VCaP (cell line): ENCODE results near the gene NDUFS8.

Experiments used
- H3K27ac ChIP-seq: fragments of 450-650 bp; 2 replicates; pipeline ENCODE4 v1.5.1; 2017
- TF ChIP-seq, protein P1 (sequence below): fragments of 450-650 bp; conservative IDR thresholded peaks from 2 replicates; pipeline ENCODE4 v1.5.1; 2017; ENCODE audit warnings: mild to moderate bottlenecking, moderate library complexity

The NDUFS8 gene

DNA sequence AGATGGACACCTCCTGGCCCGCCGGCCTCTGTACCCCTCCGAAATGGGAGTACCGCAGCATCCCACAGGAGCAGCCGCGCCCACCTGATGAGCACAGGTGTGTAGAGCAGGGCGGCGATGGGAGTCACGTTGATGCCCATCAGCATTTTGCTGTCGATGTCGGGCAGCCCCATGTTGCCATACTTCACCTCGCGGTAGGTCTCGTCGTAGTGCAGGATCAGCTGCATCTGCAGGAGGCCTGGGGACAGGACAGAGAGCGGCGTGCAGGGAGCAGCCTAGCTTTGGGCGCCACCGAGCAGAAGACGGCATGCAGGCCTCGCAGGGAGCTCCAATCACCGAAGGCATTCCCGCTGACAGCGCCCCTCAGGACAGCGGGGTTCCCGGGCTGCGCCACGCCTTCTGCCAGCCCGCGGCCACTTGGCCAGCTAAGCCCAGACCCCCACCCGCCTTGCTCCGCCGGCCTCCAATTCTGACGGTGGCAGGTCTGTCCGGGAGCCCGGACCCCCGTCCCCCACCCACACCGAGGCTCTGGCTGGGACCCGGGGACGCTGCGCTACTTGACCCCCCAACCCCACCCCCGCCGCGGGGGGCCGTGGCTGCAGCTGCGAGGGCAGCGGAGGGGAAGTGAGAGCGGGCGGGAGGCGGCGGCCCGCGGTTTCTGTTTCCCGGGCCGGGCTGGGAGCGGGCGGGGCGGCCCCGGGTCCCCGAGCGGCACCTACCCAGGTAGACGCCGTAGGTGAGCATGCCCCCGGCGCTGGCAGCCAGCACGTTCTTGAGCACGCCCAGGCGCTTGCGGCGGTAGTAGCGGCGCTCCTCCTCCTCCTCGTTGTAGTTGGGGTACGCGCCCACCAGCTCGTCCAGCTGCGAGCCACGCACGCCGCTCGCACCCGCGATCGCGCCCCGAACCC, 27.3 kb upstream of the NDUFS8 start:
- TF ChIP-seq, protein P1, sequence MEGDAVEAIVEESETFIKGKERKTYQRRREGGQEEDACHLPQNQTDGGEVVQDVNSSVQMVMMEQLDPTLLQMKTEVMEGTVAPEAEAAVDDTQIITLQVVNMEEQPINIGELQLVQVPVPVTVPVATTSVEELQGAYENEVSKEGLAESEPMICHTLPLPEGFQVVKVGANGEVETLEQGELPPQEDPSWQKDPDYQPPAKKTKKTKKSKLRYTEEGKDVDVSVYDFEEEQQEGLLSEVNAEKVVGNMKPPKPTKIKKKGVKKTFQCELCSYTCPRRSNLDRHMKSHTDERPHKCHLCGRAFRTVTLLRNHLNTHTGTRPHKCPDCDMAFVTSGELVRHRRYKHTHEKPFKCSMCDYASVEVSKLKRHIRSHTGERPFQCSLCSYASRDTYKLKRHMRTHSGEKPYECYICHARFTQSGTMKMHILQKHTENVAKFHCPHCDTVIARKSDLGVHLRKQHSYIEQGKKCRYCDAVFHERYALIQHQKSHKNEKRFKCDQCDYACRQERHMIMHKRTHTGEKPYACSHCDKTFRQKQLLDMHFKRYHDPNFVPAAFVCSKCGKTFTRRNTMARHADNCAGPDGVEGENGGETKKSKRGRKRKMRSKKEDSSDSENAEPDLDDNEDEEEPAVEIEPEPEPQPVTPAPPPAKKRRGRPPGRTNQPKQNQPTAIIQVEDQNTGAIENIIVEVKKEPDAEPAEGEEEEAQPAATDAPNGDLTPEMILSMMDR: no peak
- H3K27ac ChIP-seq: peak overlapping the region; percentile 82

DNA sequence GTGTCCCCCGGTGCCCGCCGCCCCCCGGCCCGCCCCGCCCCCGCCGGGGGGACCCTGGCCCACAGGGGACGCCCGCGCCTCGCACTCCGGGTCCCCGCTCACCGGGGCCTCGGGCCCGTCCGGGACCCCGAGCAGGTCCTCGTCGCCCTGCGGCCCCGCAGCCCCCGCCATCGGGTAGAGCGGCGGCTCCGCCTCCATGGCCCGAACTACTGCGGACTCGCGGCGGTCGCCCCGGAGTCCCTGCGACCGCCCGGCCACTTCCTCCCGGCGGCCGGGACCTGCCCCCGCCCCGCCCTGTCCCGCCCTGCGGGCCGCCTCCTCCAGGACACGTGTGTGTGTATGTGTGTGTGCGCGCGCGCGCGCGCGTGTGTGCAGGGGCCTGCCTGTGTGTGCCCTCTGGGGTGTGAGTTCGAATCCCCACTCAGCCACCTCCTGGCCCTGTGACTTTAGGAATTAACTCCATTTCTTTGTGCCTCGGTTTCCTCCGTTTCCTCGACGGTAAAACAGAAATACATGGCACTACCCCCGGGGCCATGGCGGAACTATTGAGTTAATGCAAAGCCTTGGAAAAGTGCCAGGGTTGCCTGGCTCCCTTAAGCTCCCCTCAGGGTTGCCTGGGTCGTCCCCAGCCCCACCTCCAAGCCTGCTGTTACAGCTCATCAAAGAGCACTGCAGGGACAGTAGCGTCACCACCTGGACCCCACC, 26.5 kb upstream of the NDUFS8 start, which contains the start of gene UNC93B1:
UNC93B1 (minus strand) TSS at position 252 of the 705 bp plus-strand sequence; CDS start at position 198, 54 bp downstream.
- H3K27ac ChIP-seq: peak within 1 kb of the TSS; percentile 82
- TF ChIP-seq, protein P1: no peak

DNA sequence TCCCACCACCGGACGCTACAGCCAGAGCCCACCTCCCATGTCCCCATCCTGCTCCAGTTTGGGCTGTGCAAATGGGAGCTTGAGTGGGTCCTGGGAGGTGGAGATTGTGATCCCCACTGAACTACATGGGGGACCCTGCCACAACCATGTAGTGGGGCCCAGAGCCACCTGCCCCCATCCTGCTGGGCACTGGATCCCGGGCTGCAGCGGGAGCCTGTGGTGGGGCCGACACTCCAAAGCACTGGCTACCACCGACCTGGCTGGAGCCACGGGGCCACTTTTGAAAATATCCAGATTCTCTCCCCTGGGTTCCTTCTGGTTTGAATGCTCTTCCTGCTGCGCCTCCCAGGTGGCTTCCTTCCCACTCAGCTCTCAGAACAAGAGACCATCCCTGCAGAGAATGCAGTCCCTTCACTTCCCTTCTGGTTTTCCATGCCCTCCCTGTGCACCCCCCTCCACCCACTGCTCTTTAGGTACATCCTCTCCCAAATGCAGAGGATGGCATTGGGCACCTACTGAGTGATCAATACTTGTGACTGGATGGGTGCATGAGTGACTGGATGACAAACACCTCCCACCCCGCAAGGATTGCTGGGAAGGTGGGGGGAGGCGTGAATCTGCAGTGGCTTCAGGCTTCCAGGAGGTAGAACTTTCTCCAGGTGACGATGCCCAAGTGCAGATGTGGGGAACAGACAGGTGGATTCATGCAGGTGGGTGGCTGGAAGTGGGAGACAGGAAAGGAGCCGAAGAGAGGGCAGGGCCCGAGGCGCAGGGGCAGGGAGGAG, 25.7 kb upstream of the NDUFS8 start:
- TF ChIP-seq, protein P1: no peak
- peak overlapping the region; percentile 82 for H3K27ac ChIP-seq

DNA sequence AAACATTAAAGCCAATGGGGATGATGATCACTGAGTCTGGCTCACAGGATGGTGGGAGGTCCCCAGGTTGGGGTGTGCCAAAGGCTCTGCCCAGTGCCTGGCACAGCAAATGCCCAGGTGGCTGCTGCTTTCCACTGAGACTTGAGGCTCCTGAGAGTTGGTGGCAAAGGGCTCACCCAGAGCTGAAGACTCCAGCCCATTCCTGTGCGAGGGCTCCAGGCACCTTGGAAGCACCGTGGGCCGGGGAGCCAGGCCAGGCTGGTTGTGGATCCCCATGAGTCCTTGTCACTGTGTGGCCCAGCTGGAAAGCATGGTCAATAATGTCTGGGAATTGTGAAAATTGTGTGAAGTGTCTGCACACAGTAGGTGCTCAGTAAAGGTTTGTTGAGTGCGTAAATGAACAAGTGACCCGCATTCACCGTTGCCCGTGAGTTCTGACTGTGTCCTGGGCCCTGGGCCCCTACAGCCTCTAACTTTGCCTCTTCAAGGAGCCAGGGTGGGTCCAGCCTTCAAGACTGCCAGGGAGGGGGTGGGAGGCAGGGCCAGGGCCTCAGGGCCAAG, 23.8 kb upstream of the NDUFS8 start:
- no peak overlapping the region for H3K27ac ChIP-seq

DNA sequence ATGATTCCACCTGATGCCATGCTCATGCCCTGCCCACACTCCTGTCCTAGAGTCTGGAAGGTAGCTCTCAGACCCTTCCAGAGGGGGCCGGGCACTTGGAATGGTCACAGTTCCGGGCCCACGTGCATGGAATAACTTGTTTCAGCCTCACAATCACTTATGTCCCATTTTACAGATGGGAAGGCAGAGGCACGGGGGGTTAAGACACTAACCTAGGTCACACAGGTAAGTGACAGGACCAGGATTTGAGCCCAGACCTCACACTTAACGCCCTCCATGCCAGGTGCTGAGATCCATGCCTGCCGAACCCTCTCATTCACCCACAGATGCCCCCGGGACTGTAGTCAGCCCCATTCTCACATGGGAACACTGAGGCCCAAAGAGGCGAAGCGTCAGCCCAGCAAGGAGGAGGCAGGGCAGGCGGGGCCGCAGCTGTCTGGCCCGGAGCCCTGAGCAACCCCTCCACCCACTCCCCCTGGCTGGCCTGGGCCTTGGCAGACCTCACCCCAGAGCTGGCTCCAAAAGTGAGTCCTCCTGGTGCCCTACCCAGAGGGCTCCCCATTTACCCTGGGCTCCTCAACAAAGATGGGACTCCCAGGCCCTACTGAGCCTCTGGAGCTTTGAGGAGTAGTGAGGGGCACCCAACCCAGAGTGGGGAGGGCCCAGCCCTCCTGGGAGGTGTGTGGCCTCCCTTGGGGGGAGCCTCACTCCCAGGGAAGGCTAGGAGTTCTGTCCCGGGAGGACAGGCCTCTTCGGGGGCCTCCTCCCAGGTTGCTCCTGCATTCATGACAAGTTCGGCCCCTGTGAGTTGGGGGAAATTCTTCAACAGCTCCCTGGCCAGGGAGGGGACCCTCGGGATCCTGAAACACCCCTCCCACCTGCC, 22.7 kb upstream of the NDUFS8 start:
- H3K27ac ChIP-seq: peak overlapping the region; percentile 35; the same call in 1 of the 2 replicates
- TF ChIP-seq, protein P1: no peak

More for the DNA sequence above, 23.8 kb upstream of the NDUFS8 start:
- TF ChIP-seq, protein P1: no peak

DNA sequence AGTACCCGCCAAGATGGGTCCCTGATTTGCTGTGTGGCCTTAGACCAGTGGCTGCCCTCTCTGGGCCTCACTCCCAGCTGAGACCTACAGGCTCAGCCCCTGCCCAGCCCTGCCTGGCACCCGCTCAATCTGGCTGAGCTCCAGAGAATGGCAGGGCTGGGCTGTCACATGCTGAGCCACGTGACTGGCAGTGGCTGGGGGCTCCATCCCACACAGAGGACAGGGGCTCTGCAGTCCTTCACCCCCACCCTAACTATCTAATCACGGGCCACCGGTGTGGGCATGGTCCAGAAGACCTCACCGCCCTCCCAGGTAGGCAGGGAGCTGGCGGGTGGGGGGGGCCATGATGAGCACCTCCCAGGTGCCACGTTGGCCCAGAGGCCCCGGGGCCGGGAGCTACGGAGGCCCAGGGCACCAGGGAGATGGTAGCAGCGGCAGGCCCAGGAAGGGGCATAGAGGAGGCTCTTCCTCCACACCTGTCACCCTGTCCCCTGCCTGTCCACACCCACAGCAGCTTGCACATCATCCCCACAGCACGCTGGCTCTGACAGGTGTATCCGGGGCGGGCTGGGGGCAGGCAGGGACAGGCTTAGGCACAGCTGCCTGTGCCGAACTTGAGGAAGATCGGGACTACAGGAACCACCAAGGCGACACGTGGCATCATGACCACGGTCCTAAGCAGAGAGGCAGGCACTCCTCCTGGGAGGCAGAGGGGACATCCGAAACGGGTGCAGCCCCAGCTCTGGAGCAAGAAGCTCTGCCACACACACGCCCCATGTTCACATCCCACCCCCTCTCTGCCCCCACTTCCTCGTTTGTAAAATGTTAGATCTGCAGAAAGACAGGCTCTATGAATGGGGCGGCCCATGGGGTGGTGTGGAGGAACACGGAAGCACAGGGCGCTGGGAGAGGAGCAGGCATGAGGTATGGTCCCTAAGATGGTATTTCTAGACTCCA, 21.8 kb upstream of the NDUFS8 start:
- peak overlapping the region; percentile 35; the same call in 1 of the 2 replicates for H3K27ac ChIP-seq
- TF ChIP-seq, protein P1: no peak
